ENCODE data around the gene SMCO2. TPM values are rescaled to one million over a fixed set of nuclear protein-coding genes. Genes with fewer than 3 reads are reported as not detected.
"Not testable (repeated sequence)": the region's sequence is repeated elsewhere in the genome, so short reads cannot be mapped to it uniquely, and the experiment has no call there.

The SMCO2 gene
- total RNA-seq, 2 experiments from 2014 or later = not detected

- H3K9me3 Mint-ChIP-seq = peaks cover 2% of the 10 kb centered on the region
- H3K27ac Mint-ChIP-seq = no peak overlapping the region
- no peak overlapping the region for H3K4me3 Mint-ChIP-seq
- H3K27me3 Mint-ChIP-seq = peaks cover 5% of the 10 kb centered on the region
- DNase-seq = no peak
- peaks cover 12% of the 10 kb centered on the region for H3K36me3 Mint-ChIP-seq
- peaks cover 6% of the 10 kb centered on the region for H3K4me1 Mint-ChIP-seq
These were observed 94.6 kb downstream of the SMCO2 start for GRCh38 chr12:27541031-27541719.

DNA sequence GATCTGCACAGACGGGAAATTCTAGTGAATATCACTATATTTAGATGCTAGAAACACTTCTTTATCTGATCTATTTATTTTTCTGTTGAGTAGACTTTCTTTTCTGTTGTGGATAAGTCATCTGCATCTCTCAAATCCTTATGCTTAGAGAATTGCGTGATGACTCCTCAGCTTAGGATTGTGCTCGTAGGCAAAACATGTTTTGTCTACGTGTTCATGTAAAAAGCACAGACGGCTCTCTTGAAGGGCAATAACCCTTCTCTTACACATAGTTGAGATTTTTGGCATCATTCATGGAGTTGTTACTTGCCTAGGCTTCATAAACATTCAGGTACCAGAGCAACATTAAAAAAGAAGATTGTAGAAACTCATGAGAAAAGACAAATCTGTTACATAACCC is 96.1 kb downstream of the SMCO2 start:
- H3K4me1 Mint-ChIP-seq = peaks cover 6% of the 10 kb centered on the region
- DNase-seq = no peak
- H3K36me3 Mint-ChIP-seq = peaks cover 6% of the 10 kb centered on the region
- H3K4me3 Mint-ChIP-seq = no peak overlapping the region
- no peak overlapping the region for H3K27ac Mint-ChIP-seq
- peaks cover 2% of the 10 kb centered on the region for H3K9me3 Mint-ChIP-seq
- peaks cover 5% of the 10 kb centered on the region for H3K27me3 Mint-ChIP-seq

GRCh38 chr12:27544858-27545257 is 98.3 kb downstream of the SMCO2 start:
- peaks cover 13% of the 10 kb centered on the region for H3K27me3 Mint-ChIP-seq
- H3K36me3 Mint-ChIP-seq, H3K27ac Mint-ChIP-seq, H3K9me3 Mint-ChIP-seq, DNase-seq, H3K4me3 Mint-ChIP-seq: not testable (repeated sequence)
- H3K4me1 Mint-ChIP-seq = peaks cover 13% of the 10 kb centered on the region

GRCh38 chr12:27545665-27546064 is 99.1 kb downstream of the SMCO2 start:
- no peak for DNase-seq
- Mint-ChIP-seq H3K4me3 (no peak overlapping the region), H3K27me3 (peaks cover 13% of the 10 kb centered on the region), H3K4me1 (peaks cover 13% of the 10 kb centered on the region), H3K36me3 (peaks cover 6% of the 10 kb centered on the region), H3K27ac (no peak overlapping the region), H3K9me3 (peaks cover 2% of the 10 kb centered on the region)

- DNase-seq = no peak
- no peak overlapping the region for H3K4me3 Mint-ChIP-seq
- H3K27ac Mint-ChIP-seq = no peak overlapping the region
- H3K4me1 Mint-ChIP-seq = peaks cover 12% of the 10 kb centered on the region
- peaks cover 13% of the 10 kb centered on the region for H3K27me3 Mint-ChIP-seq
- H3K9me3 Mint-ChIP-seq = peaks cover 2% of the 10 kb centered on the region
- peaks cover 6% of the 10 kb centered on the region for H3K36me3 Mint-ChIP-seq
These were observed 101.1 kb downstream of the SMCO2 start for GRCh38 chr12:27547592-27547991.

GRCh38 chr12:27548301-27549199 is 102.0 kb downstream of the SMCO2 start:
- Mint-ChIP-seq H3K27ac (no peak overlapping the region), H3K9me3 (peaks cover 2% of the 10 kb centered on the region), H3K36me3 (peaks cover 6% of the 10 kb centered on the region), H3K4me3 (no peak overlapping the region), H3K4me1 (peaks cover 18% of the 10 kb centered on the region), H3K27me3 (peaks cover 13% of the 10 kb centered on the region)
- no peak for DNase-seq

GRCh38 chr12:27549236-27549800 is 102.8 kb downstream of the SMCO2 start:
- H3K4me1 Mint-ChIP-seq = peaks cover 18% of the 10 kb centered on the region
- no peak overlapping the region for H3K4me3 Mint-ChIP-seq
- peaks cover 4% of the 10 kb centered on the region for H3K36me3 Mint-ChIP-seq
- H3K27ac Mint-ChIP-seq = no peak overlapping the region
- DNase-seq = no peak
- peaks cover 2% of the 10 kb centered on the region for H3K9me3 Mint-ChIP-seq
- H3K27me3 Mint-ChIP-seq = peaks cover 13% of the 10 kb centered on the region

DNA sequence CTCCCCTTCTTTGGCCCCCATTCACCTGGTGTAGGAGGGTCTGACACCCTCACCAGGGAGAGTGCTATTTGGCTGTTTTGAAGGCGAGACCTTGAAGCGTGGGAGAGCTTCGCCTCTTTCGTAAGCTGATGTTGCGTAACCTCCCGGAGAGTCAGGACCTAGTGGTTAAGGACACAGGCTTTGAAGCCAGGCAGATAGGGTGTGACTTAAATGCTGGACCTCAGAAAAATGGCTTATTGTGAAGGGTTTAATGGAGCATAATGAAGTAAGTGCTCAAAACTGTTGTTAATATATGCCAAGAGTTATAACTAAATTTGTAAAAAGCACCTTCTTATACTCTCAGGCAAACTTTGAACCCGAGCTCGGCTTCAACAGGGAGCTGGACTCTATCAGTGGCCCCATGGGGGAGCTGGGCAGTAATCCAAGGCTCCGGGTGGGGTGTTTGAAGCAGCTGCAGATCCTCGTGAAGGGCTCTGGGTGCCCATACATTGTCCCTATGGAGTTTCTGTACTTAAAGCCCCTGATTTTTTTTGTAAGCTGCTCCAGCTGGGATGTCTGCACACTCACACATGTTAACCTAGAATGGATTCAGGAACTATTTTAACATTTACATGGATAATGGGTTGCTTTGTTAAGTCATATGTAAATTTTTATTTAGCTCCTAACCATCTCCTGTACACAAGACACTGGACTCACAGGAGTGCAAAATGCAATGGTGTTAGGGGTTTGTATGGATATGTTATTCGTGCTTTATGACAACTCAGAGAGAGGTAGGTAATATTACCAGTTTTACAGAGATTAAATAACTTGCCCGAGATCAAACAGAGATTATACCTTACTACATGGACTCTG is 103.5 kb downstream of the SMCO2 start:
- Mint-ChIP-seq H3K4me3 (no peak overlapping the region), H3K4me1 (peaks cover 18% of the 10 kb centered on the region), H3K9me3 (no peaks in the 10 kb centered on the region), H3K27ac (no peak overlapping the region), H3K27me3 (peaks cover 14% of the 10 kb centered on the region), H3K36me3 (no peaks in the 10 kb centered on the region)
- DNase-seq = no peak

DNA sequence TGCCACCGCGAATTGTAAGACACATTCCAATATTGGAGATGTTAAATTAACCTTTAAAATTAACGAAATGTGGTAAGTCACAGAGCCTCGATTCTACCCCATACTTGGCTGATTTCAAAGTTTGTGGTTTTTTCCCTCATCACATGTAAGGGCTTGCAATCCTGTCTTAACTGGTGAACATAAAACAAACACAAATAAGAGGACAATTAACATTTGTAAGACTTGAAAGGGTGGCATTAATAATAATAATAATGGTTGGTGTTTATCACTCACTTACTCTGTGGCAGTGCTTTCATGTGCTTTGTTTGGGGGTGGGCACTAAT is 104.1 kb downstream of the SMCO2 start:
- no peak overlapping the region for H3K27ac Mint-ChIP-seq
- H3K9me3 Mint-ChIP-seq = no peaks in the 10 kb centered on the region
- peaks cover 24% of the 10 kb centered on the region for H3K4me1 Mint-ChIP-seq
- H3K27me3 Mint-ChIP-seq = peaks cover 14% of the 10 kb centered on the region
- H3K4me3 Mint-ChIP-seq = no peak overlapping the region
- H3K36me3 Mint-ChIP-seq = no peaks in the 10 kb centered on the region
- no peak for DNase-seq

DNA sequence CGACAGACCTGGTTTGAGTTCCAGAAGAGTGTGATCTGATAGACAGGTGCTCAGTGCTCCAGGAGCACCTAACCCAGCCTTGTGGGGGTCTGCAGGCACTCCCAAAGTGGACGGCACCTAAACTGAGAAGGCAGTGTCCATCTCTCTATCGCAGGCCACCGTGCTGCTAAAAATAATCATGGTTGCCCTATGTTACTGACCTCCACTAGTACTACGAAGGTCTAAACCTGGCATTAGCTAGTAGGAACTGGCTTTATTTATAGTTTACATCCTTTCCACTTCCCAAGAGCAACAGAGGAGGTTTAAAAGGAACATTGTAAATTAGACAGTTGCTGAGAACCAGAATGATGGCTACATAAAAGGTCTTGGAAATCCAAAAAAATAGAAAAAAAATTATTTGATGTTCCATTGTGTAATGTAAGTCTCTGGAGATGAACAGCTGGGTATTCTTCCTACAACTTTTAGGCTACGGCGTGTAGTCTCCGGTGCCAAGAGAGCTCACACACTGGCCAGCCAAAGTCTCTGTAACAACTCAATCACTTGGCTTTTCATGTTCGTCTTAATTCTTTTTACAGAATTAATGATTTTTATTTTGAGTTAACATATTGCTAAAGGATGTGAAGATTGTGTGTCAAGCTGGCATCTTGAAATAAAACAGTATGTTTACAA is 104.8 kb downstream of the SMCO2 start:
- Mint-ChIP-seq H3K4me1 (peaks cover 31% of the 10 kb centered on the region), H3K36me3 (no peaks in the 10 kb centered on the region), H3K9me3 (no peaks in the 10 kb centered on the region), H3K27ac (no peak overlapping the region), H3K4me3 (no peak overlapping the region), H3K27me3 (peaks cover 14% of the 10 kb centered on the region)
- DNase-seq = no peak

Other genes with a start within 250 kb of the SMCO2 start
- gene STK38L, start 202.4 kb upstream of the SMCO2 start, total RNA-seq = 10 to 100 TPM; 31.2 to 32.0 TPM
- gene BMAL2, start 113.9 kb upstream of the SMCO2 start, total RNA-seq = 10 to 100 TPM; 10.8 to 13.3 TPM
- gene PPFIBP1, start 77.5 kb downstream of the SMCO2 start, total RNA-seq = 10 to 100 TPM; 22.2 to 22.5 TPM
- gene REP15, start 249.7 kb downstream of the SMCO2 start, total RNA-seq = under 1 TPM; 0.20 to 0.33 TPM